Karpas-422 (cell line): ENCODE measurements around the gene LTB4R2. TPM values are rescaled to one million over a fixed set of nuclear protein-coding genes. Genes with fewer than 3 reads are reported as not detected.

Experiments used
- DNase-seq: peaks from one replicate; pipeline ENCODE4 v3.0.0-alpha.2; 2015
- H2AFZ ChIP-seq: fragments of 200-600 bp; sonication (generic); 2 replicates; pipeline ENCODE4 v1.6.1; 2014; ENCODE audit warnings: antibody characterized with exemption, low read length, mixed read lengths
- H3K27ac ChIP-seq: fragments of 200-600 bp; sonication (generic); 2 replicates; pipeline ENCODE4 v1.5.1; 2014; ENCODE audit warnings: mild to moderate bottlenecking, low read length, moderate library complexity
- H3K27me3 ChIP-seq: fragments of 200-600 bp; sonication (generic); 2 replicates; pipeline ENCODE4 v1.6.1; 2014; ENCODE audit warnings: low read length, mixed read lengths
- H3K36me3 ChIP-seq: fragments of 200-600 bp; sonication (generic); 2 replicates; pipeline ENCODE4 v1.6.1; 2014; ENCODE audit warnings: low read length, mixed read lengths; ENCODE audit not compliant: insufficient read depth
- H3K4me1 ChIP-seq: fragments of 200-600 bp; sonication (generic); 2 replicates; pipeline ENCODE4 v1.6.1; 2014; ENCODE audit warnings: mild to moderate bottlenecking, low read length, mixed read lengths
- H3K4me2 ChIP-seq: fragments of 200-600 bp; sonication (generic); 2 replicates; pipeline ENCODE4 v1.6.1; 2014; ENCODE audit warnings: low read length, low read depth, mild to moderate bottlenecking; ENCODE audit not compliant: poor library complexity, severe bottlenecking
- H3K4me3 ChIP-seq: fragments of 200-600 bp; sonication (generic); 2 replicates; pipeline ENCODE4 v1.5.1; 2014; ENCODE audit warnings: mild to moderate bottlenecking, antibody characterized with exemption, low read length, mixed read lengths
- H3K79me2 ChIP-seq: fragments of 200-600 bp; sonication (generic); 2 replicates; pipeline ENCODE4 v1.6.1; 2014; ENCODE audit warnings: mild to moderate bottlenecking, low read length, mixed read lengths
- H3K9ac ChIP-seq: fragments of 200-600 bp; sonication (generic); 2 replicates; pipeline ENCODE4 v1.6.0; 2014; ENCODE audit warnings: low read length
- H3K9me2 ChIP-seq: fragments of 200-600 bp; sonication (generic), shearing (Covaris generic); replicated peaks from 2 replicates; pipeline ENCODE4 v1.6.0; 2014; ENCODE audit warnings: mild to moderate bottlenecking, low read length, moderate library complexity; ENCODE audit not compliant: insufficient read depth
- H3K9me3 ChIP-seq: fragments of 300-700, 200-600 bp; sonication (generic); 2 replicates; pipeline ENCODE4 v1.6.1; 2014; ENCODE audit warnings: low read length, mixed read lengths
- H4K20me1 ChIP-seq: fragments of 200-600 bp; sonication (generic); 2 replicates; pipeline ENCODE4 v1.6.1; 2014; ENCODE audit warnings: mild to moderate bottlenecking, antibody characterized with exemption, low read length, low read depth; ENCODE audit not compliant: insufficient read depth
- total RNA-seq: library from RNA; depleted of rRNA; stranded (reverse); fragments of >200 nt; shearing (Covaris generic); gene quantifications from 2 replicates; pipeline ENCODE4 v1.2.3, GENCODE V29; 2014; ENCODE audit warnings: low replicate concordance

Gene LTB4R2
- total RNA-seq, 1 experiment from 2014 or later = 12.9 TPM

GRCh38 chr14:24310265-24310645, 315 bp downstream of the LTB4R2 start:
- peaks cover 10% of the 10 kb centered on the region; the same call in 1 of the 2 replicates for H3K79me2 ChIP-seq
- H3K9me3 ChIP-seq = no peaks in the 10 kb centered on the region
- H3K4me3 ChIP-seq = peak overlapping the region; percentile 64
- no peak for DNase-seq
- H3K4me1 ChIP-seq = peaks cover 29% of the 10 kb centered on the region
- H4K20me1 ChIP-seq = no peaks in the 10 kb centered on the region; the same call in 1 of the 2 replicates
- H3K9me2 ChIP-seq = no peaks in the 10 kb centered on the region
- peak overlapping the region; percentile 33; the same call in 1 of the 2 replicates for H3K27ac ChIP-seq
- no peaks in the 10 kb centered on the region for H3K27me3 ChIP-seq
- peak overlapping the region; percentile 67 for H3K4me2 ChIP-seq
- peaks cover 20% of the 10 kb centered on the region; the same call in 1 of the 2 replicates for H3K36me3 ChIP-seq
- H3K9ac ChIP-seq = peak overlapping the region; percentile 74
- no peak overlapping the region for H2AFZ ChIP-seq

GRCh38 chr14:24310646-24311604, 985 bp downstream of the LTB4R2 start, which contains the start of gene LTB4R:
LTB4R (plus strand) TSS chr14:24311502; CDS start chr14:24315652, 4,150 bp downstream.
- peak within 1 kb of the TSS; percentile 74 for H3K9ac ChIP-seq
- no peak within 1 kb of the TSS for H2AFZ ChIP-seq
- peak; percentile 83 for DNase-seq
- peaks cover 10% of the 10 kb centered on the region; the same call in 1 of the 2 replicates for H3K79me2 ChIP-seq
- peak within 1 kb of the TSS; percentile 64 for H3K4me3 ChIP-seq
- H3K9me3 ChIP-seq = no peaks in the 10 kb centered on the region
- peak within 1 kb of the TSS; percentile 67 for H3K4me2 ChIP-seq
- H4K20me1 ChIP-seq = no peaks in the 10 kb centered on the region; the same call in 1 of the 2 replicates
- H3K27ac ChIP-seq = peak within 1 kb of the TSS; percentile 33
- no peaks in the 10 kb centered on the region for H3K27me3 ChIP-seq
- peaks cover 29% of the 10 kb centered on the region for H3K4me1 ChIP-seq
- H3K36me3 ChIP-seq = peaks cover 17% of the 10 kb centered on the region; the same call in 1 of the 2 replicates
- H3K9me2 ChIP-seq = no peaks in the 10 kb centered on the region

- peaks cover 10% of the 10 kb centered on the region; the same call in 1 of the 2 replicates for H3K79me2 ChIP-seq
- H3K4me1 ChIP-seq = peaks cover 29% of the 10 kb centered on the region
- no peaks in the 10 kb centered on the region for H3K9me2 ChIP-seq
- H3K4me2 ChIP-seq = peak overlapping the region; percentile 67
- peak overlapping the region; percentile 74 for H3K9ac ChIP-seq
- DNase-seq = no peak
- no peaks in the 10 kb centered on the region; the same call in 1 of the 2 replicates for H4K20me1 ChIP-seq
- H2AFZ ChIP-seq = no peak overlapping the region
- peaks cover 17% of the 10 kb centered on the region; the same call in 1 of the 2 replicates for H3K36me3 ChIP-seq
- peak overlapping the region; percentile 33; the same call in 1 of the 2 replicates for H3K27ac ChIP-seq
- H3K27me3 ChIP-seq = no peaks in the 10 kb centered on the region
- no peaks in the 10 kb centered on the region for H3K9me3 ChIP-seq
- peak overlapping the region; percentile 64 for H3K4me3 ChIP-seq
Observed at GRCh38 chr14:24311837-24312615, 2.1 kb downstream of the LTB4R2 start.

- no peak for DNase-seq
- no peaks in the 10 kb centered on the region for H3K9me2 ChIP-seq
- no peak overlapping the region for H2AFZ ChIP-seq
- peaks cover 10% of the 10 kb centered on the region; the same call in 1 of the 2 replicates for H3K79me2 ChIP-seq
- no peaks in the 10 kb centered on the region for H3K27me3 ChIP-seq
- H3K9me3 ChIP-seq = no peaks in the 10 kb centered on the region
- H3K36me3 ChIP-seq = peaks cover 17% of the 10 kb centered on the region; the same call in 1 of the 2 replicates
- no peak overlapping the region for H3K27ac ChIP-seq
- peak overlapping the region; percentile 67 for H3K4me2 ChIP-seq
- peaks cover 8% of the 10 kb centered on the region; the same call in 1 of the 2 replicates for H4K20me1 ChIP-seq
- no peak overlapping the region; the same call in 1 of the 2 replicates for H3K4me3 ChIP-seq
- H3K4me1 ChIP-seq = peaks cover 29% of the 10 kb centered on the region
- H3K9ac ChIP-seq = peak overlapping the region; percentile 74; the same call in 1 of the 2 replicates
Observed at GRCh38 chr14:24312736-24313507, 3.0 kb downstream of the LTB4R2 start.

DNA sequence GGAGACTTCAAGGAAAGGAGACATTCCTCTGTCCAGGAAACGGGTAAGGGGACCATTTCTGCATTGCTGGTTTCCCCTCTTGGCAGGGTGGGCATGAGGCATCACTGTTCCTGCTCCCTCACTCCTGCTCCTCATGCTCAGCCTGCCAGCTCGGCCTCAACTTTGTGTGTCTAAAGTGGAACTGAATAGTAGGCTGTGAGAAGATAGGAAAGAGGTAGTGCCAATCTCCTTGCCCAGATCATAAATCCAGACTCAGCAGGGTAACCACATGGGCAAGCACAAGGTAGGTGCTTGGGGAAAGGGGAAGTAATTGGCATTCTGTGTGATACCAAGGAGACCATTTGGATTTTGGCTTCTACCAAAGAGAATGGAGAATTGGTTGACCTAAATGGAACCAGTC, 4.0 kb downstream of the LTB4R2 start:
- Histone ChIP-seq H3K9ac (no peak overlapping the region), H3K27me3 (no peaks in the 10 kb centered on the region), H3K9me3 (no peaks in the 10 kb centered on the region), H3K36me3 (peaks cover 10% of the 10 kb centered on the region; the same call in 1 of the 2 replicates), H3K4me1 (peaks cover 29% of the 10 kb centered on the region), H2AFZ (no peak overlapping the region), H3K27ac (no peak overlapping the region), H4K20me1 (peaks cover 8% of the 10 kb centered on the region; the same call in 1 of the 2 replicates), H3K4me2 (no peak overlapping the region), H3K9me2 (no peaks in the 10 kb centered on the region), H3K4me3 (no peak overlapping the region), H3K79me2 (peaks cover 4% of the 10 kb centered on the region; the same call in 1 of the 2 replicates)
- no peak for DNase-seq

DNA sequence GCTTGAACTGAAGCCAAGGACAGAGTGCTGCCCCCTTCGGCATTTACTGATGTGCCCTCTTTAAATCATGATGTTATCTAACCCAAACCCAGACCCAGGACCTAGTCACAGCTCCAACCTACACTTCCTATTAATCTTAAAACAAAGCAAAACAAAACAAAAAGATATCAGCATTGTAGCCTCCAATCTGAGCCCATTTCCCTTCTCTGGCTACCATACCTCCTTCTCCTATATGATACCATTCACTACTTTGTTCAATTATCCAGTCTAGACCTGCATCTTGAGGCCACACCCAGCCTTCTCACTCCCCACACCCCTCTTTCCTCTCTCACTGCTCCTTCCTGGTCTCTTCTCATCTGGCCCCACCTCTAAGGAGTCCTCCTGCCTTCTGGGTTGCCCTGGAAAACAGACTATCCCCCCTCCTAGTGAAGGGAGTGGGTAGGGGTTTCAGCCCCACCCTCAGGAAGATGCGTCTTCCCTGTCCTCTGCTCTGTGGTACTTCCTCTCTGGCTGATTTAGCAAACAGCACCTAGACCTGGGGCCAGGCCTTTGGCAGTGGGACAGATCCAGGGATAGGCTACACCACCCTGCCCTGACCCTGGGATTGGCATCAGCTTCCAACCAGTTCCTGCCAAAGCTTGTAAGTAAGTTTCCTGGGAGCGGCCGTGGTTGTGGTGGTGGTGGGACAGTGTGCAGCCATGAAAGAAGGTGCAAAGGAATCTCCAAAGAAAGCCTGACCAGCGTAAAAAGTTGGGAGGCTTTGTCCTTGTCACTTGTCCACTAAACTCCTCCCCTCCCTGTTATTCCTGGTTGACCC, 4.6 kb downstream of the LTB4R2 start:
- Histone ChIP-seq H3K27ac (no peak overlapping the region), H2AFZ (no peak overlapping the region), H4K20me1 (peaks cover 8% of the 10 kb centered on the region; the same call in 1 of the 2 replicates), H3K36me3 (0 out of 2 replicates have a peak, but pooled peaks cover 3% of the 10 kb centered on the region), H3K79me2 (peaks cover 4% of the 10 kb centered on the region; the same call in 1 of the 2 replicates), H3K9ac (no peak overlapping the region), H3K4me3 (no peak overlapping the region), H3K4me1 (peaks cover 24% of the 10 kb centered on the region), H3K9me3 (no peaks in the 10 kb centered on the region), H3K27me3 (no peaks in the 10 kb centered on the region), H3K4me2 (no peak overlapping the region), H3K9me2 (no peaks in the 10 kb centered on the region)
- no peak for DNase-seq
